22Rv1 (cell line): ENCODE measurements around the gene DNAJC5.

Experiments used
- ZFX ChIP-seq: fragments of 450-650 bp; IDR thresholded peaks from 2 replicates; pipeline ENCODE4 v1.6.1; 2017; ENCODE audit warnings: antibody characterized with exemption, borderline replicate concordance
- TF ChIP-seq, protein P1 (sequence below): fragments of 450-650 bp; IDR thresholded peaks from 2 replicates; pipeline ENCODE4 v1.5.1; 2017; ENCODE audit warnings: mild to moderate bottlenecking

DNA sequence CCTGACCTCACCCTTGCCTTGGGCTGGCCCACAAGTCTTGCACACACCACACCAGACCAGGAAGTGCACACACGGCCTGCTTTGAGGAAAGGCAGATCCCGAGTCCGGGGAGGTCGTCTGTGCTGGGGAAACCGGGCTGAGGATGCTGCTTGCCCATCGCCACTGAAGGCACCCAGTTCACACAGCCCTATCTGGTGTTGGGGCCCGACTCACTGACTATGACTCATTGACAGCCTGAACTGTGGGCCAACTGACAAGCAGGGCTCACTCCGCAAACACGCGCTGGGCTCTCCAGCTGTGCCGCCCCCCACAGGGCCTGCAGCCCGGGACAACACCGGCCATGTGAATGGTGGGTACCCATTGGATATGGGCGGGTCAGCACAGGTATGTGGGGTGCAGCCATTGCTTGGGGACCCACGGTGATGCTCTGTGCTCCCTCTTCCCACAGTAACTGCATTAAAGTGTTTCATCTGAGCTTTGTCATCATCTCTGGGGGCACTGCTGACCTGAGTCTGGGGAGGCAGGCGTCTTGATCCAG, 82.9 kb downstream of the DNAJC5 start:
- TF ChIP-seq, protein P1, sequence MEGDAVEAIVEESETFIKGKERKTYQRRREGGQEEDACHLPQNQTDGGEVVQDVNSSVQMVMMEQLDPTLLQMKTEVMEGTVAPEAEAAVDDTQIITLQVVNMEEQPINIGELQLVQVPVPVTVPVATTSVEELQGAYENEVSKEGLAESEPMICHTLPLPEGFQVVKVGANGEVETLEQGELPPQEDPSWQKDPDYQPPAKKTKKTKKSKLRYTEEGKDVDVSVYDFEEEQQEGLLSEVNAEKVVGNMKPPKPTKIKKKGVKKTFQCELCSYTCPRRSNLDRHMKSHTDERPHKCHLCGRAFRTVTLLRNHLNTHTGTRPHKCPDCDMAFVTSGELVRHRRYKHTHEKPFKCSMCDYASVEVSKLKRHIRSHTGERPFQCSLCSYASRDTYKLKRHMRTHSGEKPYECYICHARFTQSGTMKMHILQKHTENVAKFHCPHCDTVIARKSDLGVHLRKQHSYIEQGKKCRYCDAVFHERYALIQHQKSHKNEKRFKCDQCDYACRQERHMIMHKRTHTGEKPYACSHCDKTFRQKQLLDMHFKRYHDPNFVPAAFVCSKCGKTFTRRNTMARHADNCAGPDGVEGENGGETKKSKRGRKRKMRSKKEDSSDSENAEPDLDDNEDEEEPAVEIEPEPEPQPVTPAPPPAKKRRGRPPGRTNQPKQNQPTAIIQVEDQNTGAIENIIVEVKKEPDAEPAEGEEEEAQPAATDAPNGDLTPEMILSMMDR, result no peak
- no peak for TF ChIP-seq ZFX
